Nephron (organoid): ENCODE data around the gene PLD1.
A peak's percentile ranks its signal among the peaks of the same experiment; 100 is the strongest.
"Not testable (repeated sequence)": the region's sequence is repeated elsewhere in the genome, so short reads cannot be mapped to it uniquely, and the experiment has no call there.

Experiments used
- H3K27ac Mint-ChIP-seq, 3 experiments: 2 replicates each; pipeline ENCODE4 v1.8.0; 2020; ENCODE audit warnings: mixed read lengths in 3 of 3, mild to moderate bottlenecking in 2 of 3, moderate library complexity in 1 of 3
- H3K27me3 Mint-ChIP-seq: 2 replicates; pipeline ENCODE4 v1.8.0; 2021; ENCODE audit warnings: low read depth, mild to moderate bottlenecking, moderate library complexity, mixed read lengths
- H3K36me3 Mint-ChIP-seq: 2 replicates; pipeline ENCODE4 v1.8.0; 2020; ENCODE audit warnings: low read depth, mixed read lengths
- H3K4me1 Mint-ChIP-seq: 2 replicates; pipeline ENCODE4 v1.8.0; 2020; ENCODE audit warnings: mixed read lengths
- H3K4me3 Mint-ChIP-seq, 3 experiments: 2 replicates each; pipeline ENCODE4 v1.8.0; 2020; ENCODE audit warnings: mild to moderate bottlenecking in 3 of 3, mixed read lengths in 3 of 3, moderate library complexity in 2 of 3
- H3K9me3 Mint-ChIP-seq: 2 replicates; pipeline ENCODE4 v1.8.0; 2020; ENCODE audit warnings: mixed read lengths
- TF ChIP-seq, protein P1 (sequence below), 3 experiments: fragments of 200-600 bp; sonication (generic); IDR thresholded peaks; one replicate each; pipeline ENCODE4 v1.5.0; 2021; ENCODE audit warnings: antibody characterized with exemption in 3 of 3; ENCODE audit not compliant: unreplicated experiment in 3 of 3

The PLD1 gene

DNA sequence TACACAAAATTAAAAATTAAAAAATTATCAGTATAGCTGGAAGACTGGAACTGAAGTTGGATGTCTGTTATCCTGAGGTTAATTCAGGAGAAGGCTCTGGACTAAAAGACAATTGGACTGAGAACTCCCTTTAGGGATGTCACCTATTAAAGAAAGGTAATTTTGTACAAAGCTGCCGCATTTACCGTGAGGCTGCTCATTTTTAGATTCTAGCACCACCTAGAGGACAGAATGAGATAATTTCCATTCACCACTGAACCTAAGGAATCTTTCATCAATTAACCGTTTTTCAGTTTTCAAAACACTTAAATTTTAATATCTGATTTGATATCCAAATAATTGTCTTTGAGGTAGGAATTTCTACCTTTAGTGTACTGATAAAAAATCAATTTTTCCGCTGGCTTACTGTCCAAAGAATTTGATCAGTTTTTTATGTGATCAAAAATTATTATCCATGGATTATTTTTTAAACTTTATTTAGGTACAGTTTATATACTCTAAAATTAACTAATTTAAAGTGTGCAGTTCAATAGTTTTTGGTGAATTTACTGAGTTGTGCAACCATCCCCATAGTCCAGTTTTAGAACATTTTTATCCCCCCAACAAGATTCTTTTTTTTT, 243.4 kb downstream of the PLD1 start:
- TF ChIP-seq, protein P1, sequence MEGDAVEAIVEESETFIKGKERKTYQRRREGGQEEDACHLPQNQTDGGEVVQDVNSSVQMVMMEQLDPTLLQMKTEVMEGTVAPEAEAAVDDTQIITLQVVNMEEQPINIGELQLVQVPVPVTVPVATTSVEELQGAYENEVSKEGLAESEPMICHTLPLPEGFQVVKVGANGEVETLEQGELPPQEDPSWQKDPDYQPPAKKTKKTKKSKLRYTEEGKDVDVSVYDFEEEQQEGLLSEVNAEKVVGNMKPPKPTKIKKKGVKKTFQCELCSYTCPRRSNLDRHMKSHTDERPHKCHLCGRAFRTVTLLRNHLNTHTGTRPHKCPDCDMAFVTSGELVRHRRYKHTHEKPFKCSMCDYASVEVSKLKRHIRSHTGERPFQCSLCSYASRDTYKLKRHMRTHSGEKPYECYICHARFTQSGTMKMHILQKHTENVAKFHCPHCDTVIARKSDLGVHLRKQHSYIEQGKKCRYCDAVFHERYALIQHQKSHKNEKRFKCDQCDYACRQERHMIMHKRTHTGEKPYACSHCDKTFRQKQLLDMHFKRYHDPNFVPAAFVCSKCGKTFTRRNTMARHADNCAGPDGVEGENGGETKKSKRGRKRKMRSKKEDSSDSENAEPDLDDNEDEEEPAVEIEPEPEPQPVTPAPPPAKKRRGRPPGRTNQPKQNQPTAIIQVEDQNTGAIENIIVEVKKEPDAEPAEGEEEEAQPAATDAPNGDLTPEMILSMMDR (IDR thresholded peaks at IDR 0.05; ENCODE audit: unreplicated experiment in 3 of 3), result peak; percentile 79 to 91 (median 85)
- peaks cover 24% of the 10 kb centered on the region for H3K4me1 Mint-ChIP-seq
- no peaks in the 10 kb centered on the region for H3K36me3 Mint-ChIP-seq
- H3K9me3 Mint-ChIP-seq, result peaks cover 14% of the 10 kb centered on the region
- H3K27ac Mint-ChIP-seq, result no peak overlapping the region
- H3K4me3 Mint-ChIP-seq, result no peak overlapping the region
- H3K27me3 Mint-ChIP-seq, result peaks cover 3% of the 10 kb centered on the region

DNA sequence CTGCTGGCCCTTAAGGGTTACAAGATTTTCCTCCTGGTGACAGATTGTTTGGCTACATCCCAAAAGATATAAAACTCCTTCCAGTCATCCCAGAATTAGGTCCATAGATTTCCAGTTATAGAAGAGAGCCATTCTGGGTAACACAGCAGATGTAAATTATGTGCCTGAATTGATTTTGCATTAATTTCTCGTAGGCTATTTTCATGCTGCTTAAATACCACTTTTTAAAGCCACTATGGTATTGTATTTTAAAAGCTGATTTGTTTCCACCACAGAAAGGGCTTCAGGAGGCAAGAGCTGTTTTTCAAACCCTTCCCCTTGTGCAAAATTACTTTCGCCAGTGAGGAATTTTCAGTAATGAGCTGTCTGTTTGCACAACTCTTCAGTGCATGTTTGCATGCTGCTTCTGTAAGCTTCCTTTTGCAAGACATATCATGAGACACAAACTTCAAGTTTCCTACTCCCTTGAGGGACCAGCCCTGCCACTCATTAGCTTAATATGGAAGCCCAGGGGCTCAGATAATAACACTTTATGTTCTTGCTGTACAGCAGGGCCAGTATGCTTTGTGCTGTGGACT, 244.7 kb downstream of the PLD1 start:
- TF ChIP-seq, protein P1 (IDR thresholded peaks at IDR 0.05; ENCODE audit: unreplicated experiment in 3 of 3), result no peak
- no peak overlapping the region for H3K4me3 Mint-ChIP-seq
- H3K9me3 Mint-ChIP-seq, result peaks cover 9% of the 10 kb centered on the region
- peaks cover 3% of the 10 kb centered on the region for H3K27me3 Mint-ChIP-seq
- H3K27ac Mint-ChIP-seq, result peak overlapping the region in 2 of 3 experiments; percentile 32 to 49
- H3K4me1 Mint-ChIP-seq, result peaks cover 24% of the 10 kb centered on the region
- H3K36me3 Mint-ChIP-seq, result no peaks in the 10 kb centered on the region

DNA sequence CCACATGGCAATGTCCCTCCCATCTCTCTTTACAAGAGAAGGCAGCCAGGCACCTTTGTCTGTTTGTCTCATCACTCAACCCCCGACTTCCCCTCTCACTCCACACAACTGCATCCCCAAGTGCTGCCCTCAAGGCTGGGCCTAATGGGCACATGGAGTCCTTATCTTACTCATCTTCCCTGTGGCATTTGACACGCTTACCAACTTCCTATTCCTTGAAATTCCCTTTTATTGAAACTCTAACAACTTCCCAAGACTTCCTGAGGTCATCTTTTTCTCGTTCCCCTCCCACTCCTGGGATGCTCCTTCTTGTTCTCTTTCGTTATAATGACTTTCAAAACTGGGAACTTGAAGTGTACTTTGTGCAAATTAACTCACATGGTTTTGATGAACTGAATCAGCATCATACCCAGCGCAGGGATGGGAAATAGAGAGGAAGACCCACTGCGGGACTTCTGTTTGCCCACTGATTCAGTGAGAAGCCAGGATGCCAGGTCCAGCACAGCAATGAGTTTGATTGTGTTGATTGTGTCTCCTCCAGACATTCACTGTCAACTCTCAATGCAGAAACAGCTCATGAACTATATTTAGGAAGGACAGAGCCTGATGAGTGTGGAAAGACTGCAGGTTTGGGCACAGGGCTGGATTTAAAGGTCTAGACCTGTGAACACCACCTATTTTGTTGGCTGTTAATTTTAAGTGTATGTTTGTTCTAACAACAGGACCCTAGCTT, 245.4 kb downstream of the PLD1 start:
- Mint-ChIP-seq H3K4me1 (peaks cover 24% of the 10 kb centered on the region), H3K27ac (no peak overlapping the region)

DNA sequence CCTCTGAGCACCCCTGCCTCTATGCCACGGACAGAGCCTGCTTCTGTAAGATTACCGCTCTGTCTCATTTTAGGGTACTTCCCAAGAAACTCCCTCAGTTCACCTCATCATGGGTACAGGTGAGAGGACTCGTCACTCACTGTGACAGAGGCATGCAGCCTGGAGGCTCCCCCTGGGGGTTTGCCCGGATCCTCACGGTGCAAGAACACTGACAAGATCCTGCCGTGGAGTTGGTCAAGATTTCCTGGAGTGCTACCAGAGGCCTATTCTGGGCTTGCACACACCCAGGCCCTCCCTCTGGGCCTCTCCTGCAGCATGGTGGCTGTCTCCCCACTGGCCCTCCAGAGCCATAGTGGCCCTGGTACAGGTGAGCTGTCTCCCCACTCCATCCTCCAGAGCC, 247.0 kb downstream of the PLD1 start:
- peaks cover 3% of the 10 kb centered on the region for H3K9me3 Mint-ChIP-seq
- no peaks in the 10 kb centered on the region for H3K36me3 Mint-ChIP-seq
- TF ChIP-seq, protein P1 (IDR thresholded peaks at IDR 0.05; ENCODE audit: unreplicated experiment in 3 of 3), result no peak
- peaks cover 24% of the 10 kb centered on the region for H3K4me1 Mint-ChIP-seq
- peaks cover 3% of the 10 kb centered on the region for H3K27me3 Mint-ChIP-seq
- H3K27ac Mint-ChIP-seq, result no peak overlapping the region
- H3K4me3 Mint-ChIP-seq, result no peak overlapping the region

More for the DNA sequence above, 245.4 kb downstream of the PLD1 start:
- Mint-ChIP-seq H3K9me3 (peaks cover 8% of the 10 kb centered on the region), H3K4me3 (no peak overlapping the region), H3K36me3 (no peaks in the 10 kb centered on the region), H3K27me3 (peaks cover 3% of the 10 kb centered on the region)
- TF ChIP-seq, protein P1 (IDR thresholded peaks at IDR 0.05; ENCODE audit: unreplicated experiment in 3 of 3), result no peak

DNA sequence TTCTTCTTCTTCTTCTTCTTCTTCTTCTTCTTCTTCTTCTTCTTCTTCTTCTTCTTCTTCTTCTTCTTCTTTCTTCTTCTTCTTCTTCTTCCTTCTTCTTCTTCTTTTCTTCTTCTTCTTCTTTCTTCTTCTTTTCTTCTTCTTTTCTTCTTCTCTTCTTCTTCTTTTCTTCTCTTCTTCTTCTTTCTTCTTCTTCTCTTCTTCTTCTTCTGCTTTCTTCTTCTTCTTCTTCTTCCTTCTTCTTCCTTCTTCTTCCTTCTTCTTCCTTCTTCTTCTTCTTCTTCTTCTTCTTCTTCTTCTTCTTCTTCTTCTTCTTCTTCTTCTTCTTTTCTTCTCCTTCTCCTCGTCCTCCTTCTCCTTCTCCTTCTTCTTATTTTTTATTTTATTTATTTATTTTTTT, 247.8 kb downstream of the PLD1 start:
- peaks cover 24% of the 10 kb centered on the region for H3K4me1 Mint-ChIP-seq
- not testable (repeated sequence) for H3K9me3 Mint-ChIP-seq, H3K36me3 Mint-ChIP-seq, H3K4me3 Mint-ChIP-seq, H3K27ac Mint-ChIP-seq, H3K27me3 Mint-ChIP-seq

DNA sequence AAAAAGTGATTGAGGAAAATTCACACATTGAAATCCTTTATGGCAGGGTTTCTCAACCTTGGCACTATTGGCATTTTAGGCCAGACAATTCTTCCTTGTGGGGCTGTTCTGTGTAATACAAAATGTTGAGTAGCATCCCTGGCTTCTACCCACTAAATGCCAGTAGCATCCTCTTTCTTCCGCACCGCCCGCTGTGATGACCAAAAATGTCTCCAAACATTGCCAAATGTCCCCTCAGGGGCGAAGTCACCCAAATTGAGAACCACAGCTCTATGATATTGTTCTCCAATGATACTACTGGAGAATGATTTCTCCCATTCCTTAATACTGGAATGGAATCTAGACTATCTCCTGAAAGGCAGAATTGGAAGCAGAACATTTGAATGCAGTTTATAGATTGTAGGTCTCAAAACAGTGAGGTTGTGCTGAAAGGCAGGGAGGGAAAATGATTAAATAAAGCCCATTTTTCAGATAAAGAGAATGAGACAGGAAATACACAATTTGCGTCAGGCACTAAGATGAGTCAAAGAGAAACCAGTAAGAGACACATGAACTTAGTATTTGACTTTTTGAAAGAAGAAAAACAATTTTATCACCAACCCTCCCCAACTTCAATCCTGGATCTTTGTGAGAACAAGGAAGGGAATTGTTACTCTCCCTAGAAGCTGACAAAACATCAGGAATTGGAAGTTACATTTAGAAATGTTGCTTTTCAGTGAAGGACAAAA, 248.5 kb downstream of the PLD1 start:
- H3K4me1 Mint-ChIP-seq, result peaks cover 23% of the 10 kb centered on the region
- H3K36me3 Mint-ChIP-seq, result no peaks in the 10 kb centered on the region
- H3K27me3 Mint-ChIP-seq, result peaks cover 3% of the 10 kb centered on the region
- TF ChIP-seq, protein P1 (IDR thresholded peaks at IDR 0.05; ENCODE audit: unreplicated experiment in 3 of 3), result no peak
- H3K9me3 Mint-ChIP-seq, result peaks cover 3% of the 10 kb centered on the region
- no peak overlapping the region for H3K27ac Mint-ChIP-seq
- no peak overlapping the region for H3K4me3 Mint-ChIP-seq
